Gastrocnemius medialis (tissue), 4 donors: Measurements from ENCODE around the gene ZDHHC14.

Experiments used
- CTCF ChIP-seq, 5 experiments: fragments of 450-650 bp in 3 of 5; fragments of 200-600 bp in 2 of 5; sonication (generic) in 2 of 5; IDR thresholded peaks in 4 of 5; conservative IDR thresholded peaks in 1 of 5; 1 replicate in 4 of 5; 2 replicates in 1 of 5; pipeline ENCODE4 v1.5.1; 2016 to 2019; ENCODE audit warnings: antibody characterized with exemption in 5 of 5, mild to moderate bottlenecking in 3 of 5, moderate library complexity in 3 of 5
- POLR2A ChIP-seq, 2 donors: fragments of 450-650 bp; IDR thresholded peaks; one replicate each; pipeline ENCODE4 v1.6.1; 2017; ENCODE audit warnings: antibody characterized with exemption in 2 of 2, mild to moderate bottlenecking in 2 of 2, moderate library complexity in 2 of 2

DNA sequence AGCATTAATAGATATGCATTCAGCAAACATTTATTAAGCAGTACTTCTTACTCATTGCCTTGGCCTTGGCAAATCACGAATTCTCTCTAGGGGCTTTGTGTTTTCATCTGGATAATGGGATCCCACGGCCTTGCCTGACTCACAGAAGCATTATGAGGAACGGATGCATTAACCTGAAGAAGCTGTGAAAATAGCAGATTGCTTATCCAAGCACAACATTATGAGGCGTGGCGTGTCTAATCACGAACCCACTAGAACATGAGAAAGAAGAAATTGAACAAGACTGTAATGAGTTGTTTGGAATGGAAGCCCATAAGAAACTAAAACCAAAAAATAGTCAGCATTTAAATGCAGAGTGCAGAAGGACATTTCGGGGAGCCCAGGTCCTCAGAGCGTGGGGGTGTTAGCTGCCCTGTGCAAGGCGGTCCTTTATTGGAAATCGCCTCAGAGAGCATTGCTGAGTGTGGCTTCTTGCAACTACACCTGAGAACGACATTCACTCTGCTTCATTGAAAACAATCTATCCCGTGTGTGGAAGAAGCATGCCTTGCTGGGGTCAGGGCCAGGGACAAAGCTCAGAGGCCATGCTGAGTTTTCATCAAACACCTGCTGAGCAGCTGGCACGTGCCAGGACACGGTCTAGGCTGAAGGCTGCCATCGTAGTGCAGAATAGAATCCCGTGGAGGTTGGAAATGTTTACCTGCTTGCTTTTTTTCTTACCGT is 179.9 kb downstream of the ZDHHC14 start:
- TF ChIP-seq CTCF (IDR thresholded peaks at IDR 0.05 in 4 of 5, conservative IDR thresholded peaks at IDR 0.05 in 1 of 5) (no peak), POLR2A (IDR thresholded peaks at IDR 0.05) (no peak)
